ENCODE data around the gene FARS2. TPM values are rescaled to one million over a fixed set of nuclear protein-coding genes. Genes with fewer than 3 reads are reported as not detected.
"Not testable (repeated sequence)": the region's sequence is repeated elsewhere in the genome, so short reads cannot be mapped to it uniquely, and the experiment has no call there.

Gene FARS2
- total RNA-seq, 3 donors from 2014 or later: 12.0 to 29.6 (median 24.3) TPM

GRCh38 chr6:5698318-5698717, 437.0 kb downstream of the FARS2 start:
- no peaks in the 10 kb centered on the region for H3K36me3 ChIP-seq
- H3K4me1 ChIP-seq: no peaks in the 10 kb centered on the region
- no peaks in the 10 kb centered on the region for H3K27me3 ChIP-seq
- H3K27ac ChIP-seq: no peak overlapping the region
- H3K4me3 ChIP-seq: no peak overlapping the region
- no peaks in the 10 kb centered on the region for H3K9me3 ChIP-seq
- DNase-seq (ENCODE audit: low spot score in 2 of 2): no peak
- intact Hi-C loops (cut with DNase I; ENCODE audit: low total_unique reads): no loop called here
- TF ChIP-seq POLR2AphosphoS5 (IDR thresholded peaks at IDR 0.05) (no peak), CTCF (IDR thresholded peaks at IDR 0.05) (no peak), POLR2A (IDR thresholded peaks at IDR 0.05) (no peak)

GRCh38 chr6:5699064-5699463, 437.8 kb downstream of the FARS2 start:
- H3K9me3 ChIP-seq; H3K27me3 ChIP-seq; intact Hi-C loops (cut with DNase I; ENCODE audit: low total_unique reads); H3K27ac ChIP-seq; DNase-seq (ENCODE audit: low spot score in 2 of 2); H3K4me1 ChIP-seq; H3K36me3 ChIP-seq; H3K4me3 ChIP-seq: not testable (repeated sequence)

GRCh38 chr6:5701174-5701573, 439.9 kb downstream of the FARS2 start:
- H3K27ac ChIP-seq: no peak overlapping the region
- intact Hi-C loops (cut with DNase I; ENCODE audit: low total_unique reads): no loop called here
- no peaks in the 10 kb centered on the region for H3K36me3 ChIP-seq
- H3K4me1 ChIP-seq: no peaks in the 10 kb centered on the region
- no peaks in the 10 kb centered on the region for H3K9me3 ChIP-seq
- H3K27me3 ChIP-seq: no peaks in the 10 kb centered on the region
- TF ChIP-seq POLR2A (IDR thresholded peaks at IDR 0.05) (no peak), POLR2AphosphoS5 (IDR thresholded peaks at IDR 0.05) (no peak), CTCF (IDR thresholded peaks at IDR 0.05) (no peak)
- H3K4me3 ChIP-seq: no peak overlapping the region
- no peak for DNase-seq (ENCODE audit: low spot score in 2 of 2)

- Histone ChIP-seq H3K4me1 (no peaks in the 10 kb centered on the region), H3K9me3 (no peaks in the 10 kb centered on the region), H3K27ac (no peak overlapping the region), H3K27me3 (no peaks in the 10 kb centered on the region), H3K4me3 (no peak overlapping the region), H3K36me3 (no peaks in the 10 kb centered on the region)
- no peak for DNase-seq (ENCODE audit: low spot score in 2 of 2)
- intact Hi-C loops (cut with DNase I; ENCODE audit: low total_unique reads): no loop called here
- TF ChIP-seq POLR2AphosphoS5 (IDR thresholded peaks at IDR 0.05) (no peak), CTCF (IDR thresholded peaks at IDR 0.05) (no peak), POLR2A (IDR thresholded peaks at IDR 0.05) (no peak)
Observed at GRCh38 chr6:5704708-5705107, 443.4 kb downstream of the FARS2 start.

- no peaks in the 10 kb centered on the region for H3K4me1 ChIP-seq
- DNase-seq (ENCODE audit: low spot score in 2 of 2): no peak
- H3K27ac ChIP-seq: no peak overlapping the region
- H3K36me3 ChIP-seq: no peaks in the 10 kb centered on the region
- intact Hi-C loops (cut with DNase I; ENCODE audit: low total_unique reads): no loop called here
- TF ChIP-seq POLR2AphosphoS5 (IDR thresholded peaks at IDR 0.05) (no peak), CTCF (IDR thresholded peaks at IDR 0.05) (no peak), POLR2A (IDR thresholded peaks at IDR 0.05) (no peak)
- no peaks in the 10 kb centered on the region for H3K9me3 ChIP-seq
- no peak overlapping the region for H3K4me3 ChIP-seq
- H3K27me3 ChIP-seq: no peaks in the 10 kb centered on the region
Observed at GRCh38 chr6:5705252-5705651, 443.9 kb downstream of the FARS2 start.
